ENCODE data around the gene ATXN7L2. TPM values are rescaled to one million over a fixed set of nuclear protein-coding genes. Genes with fewer than 3 reads are reported as not detected.

The ATXN7L2 gene
- total and polyA plus RNA-seq, 2 of the 8 experiments (the other 6 are each of a cell fraction or from before 2014, with no cell fraction given), result 8.1 to 9.3 TPM

- TF ChIP-seq ATF2 (IDR thresholded peaks at IDR 0.05; ENCODE audit: low read length) (no peak), ATF3 (IDR thresholded peaks at IDR 0.05; ENCODE audit: insufficient read depth, low read depth, low read length) (no peak), RBBP5 (IDR thresholded peaks at IDR 0.05; ENCODE audit: borderline replicate concordance, low read depth, low read length) (no peak), GABPA (IDR thresholded peaks at IDR 0.05; ENCODE audit: borderline replicate concordance, insufficient read depth, low read length) (no peak), RNF2 (IDR thresholded peaks at IDR 0.05; ENCODE audit: borderline replicate concordance, low read depth, low read length, missing control alignments, poor library complexity, severe bottlenecking) (no peak), BCL11A (IDR thresholded peaks at IDR 0.05; ENCODE audit: low read depth in 2 of 2, low read length in 2 of 2) (no peak), CREB1 (IDR thresholded peaks at IDR 0.05) (no peak), SIX5 (IDR thresholded peaks at IDR 0.05; ENCODE audit: low read depth, low read length) (no peak), SRF (IDR thresholded peaks at IDR 0.05; ENCODE audit: low read depth, low read length) (no peak)
Observed at GRCh38 chr1:109485001-109485400, 1.3 kb downstream of the ATXN7L2 start (continued).
